Right lobe of liver (tissue), 4 donors: Measurements from ENCODE around the gene CCDC85C.

ENCODE experiments used
- CTCF ChIP-seq, 4 donors: fragments of 200-600 bp in 3 of 4; fragments of 450-650 bp in 1 of 4; IDR thresholded peaks; one replicate each; pipeline versions ENCODE4 v1.5.1 to v1.8.0; 2016 to 2022; ENCODE audit warnings: antibody characterized with exemption in 4 of 4, mild to moderate bottlenecking in 2 of 4
- POLR2A ChIP-seq: fragments of 450-650 bp; IDR thresholded peaks from one replicate; pipeline ENCODE4 v1.6.1; 2017; ENCODE audit warnings: antibody characterized with exemption, mild to moderate bottlenecking
- donor health status: DM: no; HTN: no; CAD: no.
- donor health status: DM: no; HTN: no; CAD: no.
- donor health status: DM: no; HTN: yes; CAD: no.

- TF ChIP-seq CTCF (IDR thresholded peaks at IDR 0.05), result no peak
- TF ChIP-seq POLR2A, result no peak
Observed at GRCh38 chr14:99512110-99512449, 91.9 kb downstream of the CCDC85C start.
